Measurements from ENCODE around the gene FIGN. TPM values are rescaled to one million over a fixed set of nuclear protein-coding genes. Genes with fewer than 3 reads are reported as not detected.

Gene FIGN
- total and polyA plus RNA-seq, 10 of the 15 experiments (the other 5 are each of a cell fraction or from before 2014, with no cell fraction given): under 0.01 to 0.01 TPM; not detected in 8

DNA sequence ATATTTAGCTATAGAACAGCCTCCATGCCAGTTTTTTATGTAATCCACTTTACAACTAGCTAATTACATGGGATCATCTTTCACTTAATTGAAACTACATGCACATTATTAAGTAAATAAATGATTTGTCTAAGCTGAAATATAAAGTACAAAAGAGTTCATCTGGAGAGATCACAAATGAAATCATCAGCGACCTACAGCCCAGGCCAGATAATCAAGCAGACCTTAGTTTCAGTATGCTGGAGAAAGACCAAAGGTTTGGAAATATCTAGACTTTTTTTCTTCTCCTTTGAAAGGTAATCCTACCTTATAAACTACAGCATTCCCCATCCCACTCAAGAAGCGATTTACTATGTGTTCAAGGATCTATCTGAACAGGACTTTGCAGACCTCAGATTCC is 26.5 kb downstream of the FIGN start:
- Histone ChIP-seq H3K4me2 (ENCODE audit: control insufficient read depth, insufficient read depth) (no peak overlapping the region), H3K27me3 (replicated peaks in 1 of 2; ENCODE audit: control insufficient read depth in 2 of 2, insufficient read depth in 2 of 2, low read length in 1 of 2) (no peaks in the 10 kb centered on the region), H3K4me1 (ENCODE audit: control insufficient read depth, insufficient read depth, low read length) (no peaks in the 10 kb centered on the region), H3K27ac (ENCODE audit: control insufficient read depth, insufficient read depth) (no peak overlapping the region), H4K20me1 (ENCODE audit: control insufficient read depth, insufficient read depth) (no peaks in the 10 kb centered on the region), H3K79me2 (ENCODE audit: control insufficient read depth, insufficient read depth, low read length) (no peaks in the 10 kb centered on the region), H3K36me3 (ENCODE audit: control insufficient read depth in 2 of 2, insufficient read depth in 2 of 2, low read length in 1 of 2) (no peaks in the 10 kb centered on the region), H3K9me3 (replicated peaks; ENCODE audit: control insufficient read depth, insufficient read depth, low read length) (no peaks in the 10 kb centered on the region), H3K9ac (ENCODE audit: control insufficient read depth, insufficient read depth, low read length) (no peak overlapping the region), H2AFZ (ENCODE audit: control insufficient read depth, low read depth, low read length) (no peak overlapping the region), H3K4me3 (no peak overlapping the region)
- WGBS (ENCODE audit: insufficient coverage, insufficient replicate concordance, low lambda C conversion rate, missing lambda C conversion rate): 0% methylated on average over 2 of the region's 2 CpGs
- POLR2A ChIA-PET: no interaction called here
- FAIRE-seq: no peak
- CTCF ChIA-PET: interaction anchor here (1.5 kb wide), 1 partner anchor 13 kb away, joined by 3 read pairs; no protein-coding TSS in a partner anchor
- BruUV-seq (replicated peaks): no TSS peak
- SMC1A ChIA-PET (ENCODE audit: uncharacterized antibody, unreplicated experiment): no interaction called here
- intact Hi-C loops (cut with micrococcal nuclease; ENCODE audit: unreplicated experiment): no loop called here
- TF ChIP-seq ZNF207 (IDR thresholded peaks at IDR 0.05; ENCODE audit: borderline replicate concordance) (no peak), SREBF1 (IDR thresholded peaks at IDR 0.05; ENCODE audit: low read length) (no peak), ZNF217 (IDR thresholded peaks at IDR 0.05) (no peak), ZNF384 (IDR thresholded peaks at IDR 0.05; ENCODE audit: borderline replicate concordance, low read depth, low read length) (no peak), SUPT20H (IDR thresholded peaks at IDR 0.05; ENCODE audit: borderline replicate concordance, control insufficient read depth, low read depth, low read length) (no peak), IRF3 (IDR thresholded peaks at IDR 0.05) (no peak), SMAD1 (IDR thresholded peaks at IDR 0.05; ENCODE audit: low read depth, partially characterized antibody) (no peak), HDAC6 (IDR thresholded peaks at IDR 0.05; ENCODE audit: unreplicated experiment) (no peak), PAX8 (IDR thresholded peaks at IDR 0.05) (no peak), TARDBP (IDR thresholded peaks at IDR 0.05; ENCODE audit: borderline replicate concordance) (no peak), HCFC1 (IDR thresholded peaks at IDR 0.05; ENCODE audit: low read length) (no peak), SMC3 (IDR thresholded peaks at IDR 0.05; ENCODE audit: borderline replicate concordance, low read length) (no peak), TCF12 (IDR thresholded peaks at IDR 0.05; ENCODE audit: low read depth, low read length) (no peak), ESRRA (IDR thresholded peaks at IDR 0.05; ENCODE audit: low read length) (no peak), BACH1 (IDR thresholded peaks at IDR 0.05; ENCODE audit: borderline replicate concordance) (no peak), CEBPZ (IDR thresholded peaks at IDR 0.05; ENCODE audit: low read depth, low read length) (no peak)
- TF ChIP-seq, protein P1, sequence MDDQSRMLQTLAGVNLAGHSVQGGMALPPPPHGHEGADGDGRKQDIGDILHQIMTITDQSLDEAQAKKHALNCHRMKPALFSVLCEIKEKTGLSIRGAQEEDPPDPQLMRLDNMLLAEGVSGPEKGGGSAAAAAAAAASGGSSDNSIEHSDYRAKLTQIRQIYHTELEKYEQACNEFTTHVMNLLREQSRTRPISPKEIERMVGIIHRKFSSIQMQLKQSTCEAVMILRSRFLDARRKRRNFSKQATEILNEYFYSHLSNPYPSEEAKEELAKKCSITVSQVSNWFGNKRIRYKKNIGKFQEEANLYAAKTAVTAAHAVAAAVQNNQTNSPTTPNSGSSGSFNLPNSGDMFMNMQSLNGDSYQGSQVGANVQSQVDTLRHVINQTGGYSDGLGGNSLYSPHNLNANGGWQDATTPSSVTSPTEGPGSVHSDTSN (IDR thresholded peaks at IDR 0.05; ENCODE audit: insufficient replicate concordance, low read depth, low read length): no peak
- in situ Hi-C loops (cut with MboI): no loop called here
- no peak for DNase-seq (ENCODE audit: low read depth, low spot score)
- RAD21 ChIA-PET (ENCODE audit: unreplicated experiment): no interaction called here
- no peak for ATAC-seq
